IPS-11a (cell line): ENCODE measurements around the gene PTGFR.
A peak's percentile ranks its signal among the peaks of the same experiment; 100 is the strongest.

Experiments
- H3K4me3 ChIP-seq: one replicate; pipeline ENCODE4 v1.5.1; 2013; ENCODE audit warnings: low read depth, low read length, control low read depth

The PTGFR gene, protein sequence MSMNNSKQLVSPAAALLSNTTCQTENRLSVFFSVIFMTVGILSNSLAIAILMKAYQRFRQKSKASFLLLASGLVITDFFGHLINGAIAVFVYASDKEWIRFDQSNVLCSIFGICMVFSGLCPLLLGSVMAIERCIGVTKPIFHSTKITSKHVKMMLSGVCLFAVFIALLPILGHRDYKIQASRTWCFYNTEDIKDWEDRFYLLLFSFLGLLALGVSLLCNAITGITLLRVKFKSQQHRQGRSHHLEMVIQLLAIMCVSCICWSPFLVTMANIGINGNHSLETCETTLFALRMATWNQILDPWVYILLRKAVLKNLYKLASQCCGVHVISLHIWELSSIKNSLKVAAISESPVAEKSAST

DNA sequence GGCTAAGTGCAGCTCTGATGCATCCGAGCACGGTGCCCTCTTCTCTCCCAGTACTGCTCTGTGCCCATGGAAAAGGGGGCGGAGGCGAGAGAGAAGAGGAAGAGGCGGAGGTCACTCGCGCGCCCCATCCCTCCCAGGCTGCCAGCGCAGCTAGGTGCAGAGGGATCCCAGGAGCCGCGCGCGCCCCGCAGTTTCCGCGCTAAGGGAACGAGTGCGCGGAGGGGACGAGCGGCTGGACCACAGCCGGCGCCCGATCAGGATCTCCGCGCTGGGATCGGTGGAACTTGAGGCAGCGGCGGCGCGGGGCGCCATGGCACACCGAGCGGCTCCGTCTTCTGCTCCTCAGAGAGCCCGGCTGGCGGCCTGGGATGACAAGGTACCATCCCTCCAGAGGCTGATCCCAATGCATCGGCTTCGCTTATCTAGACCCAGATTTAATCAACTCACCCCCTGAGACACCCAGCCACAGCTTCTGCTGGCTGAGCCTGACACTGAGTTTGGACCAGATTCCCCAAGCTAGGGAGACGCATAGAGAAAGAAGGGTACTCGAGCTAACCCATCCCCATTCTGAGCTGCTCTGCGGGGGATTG, at the start of gene PTGFR:
TSS of gene PTGFR (plus strand) at position 114 of the 590 bp plus-strand sequence. CDS start 1,770 bp downstream, outside the sequence.
- H3K4me3 ChIP-seq: peak within 1 kb of the TSS; percentile 54

DNA sequence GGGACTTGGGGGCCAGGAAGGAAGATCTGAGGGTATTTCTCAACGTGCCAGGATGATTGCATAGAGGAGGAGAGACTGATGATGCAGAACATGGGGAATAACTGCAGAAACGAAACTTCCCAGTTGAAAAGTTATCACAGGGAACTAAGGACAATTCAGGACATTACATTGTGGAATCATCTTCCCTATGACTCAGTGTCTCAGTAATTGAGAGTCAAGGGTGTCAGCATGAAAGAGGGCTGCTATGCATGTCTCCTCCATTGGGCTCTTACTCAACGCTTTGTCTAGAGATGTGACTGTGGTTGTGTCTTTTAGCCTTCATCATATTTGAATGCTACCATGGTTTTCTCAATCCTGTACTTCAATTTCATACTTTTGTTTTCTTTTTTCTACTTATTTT, 48.9 kb upstream of the PTGFR start:
- H3K4me3 ChIP-seq: no peak overlapping the region

- no peak overlapping the region for H3K4me3 ChIP-seq
Observed at GRCh38 chr1:78447086-78447485, 43.7 kb upstream of the PTGFR start.

DNA sequence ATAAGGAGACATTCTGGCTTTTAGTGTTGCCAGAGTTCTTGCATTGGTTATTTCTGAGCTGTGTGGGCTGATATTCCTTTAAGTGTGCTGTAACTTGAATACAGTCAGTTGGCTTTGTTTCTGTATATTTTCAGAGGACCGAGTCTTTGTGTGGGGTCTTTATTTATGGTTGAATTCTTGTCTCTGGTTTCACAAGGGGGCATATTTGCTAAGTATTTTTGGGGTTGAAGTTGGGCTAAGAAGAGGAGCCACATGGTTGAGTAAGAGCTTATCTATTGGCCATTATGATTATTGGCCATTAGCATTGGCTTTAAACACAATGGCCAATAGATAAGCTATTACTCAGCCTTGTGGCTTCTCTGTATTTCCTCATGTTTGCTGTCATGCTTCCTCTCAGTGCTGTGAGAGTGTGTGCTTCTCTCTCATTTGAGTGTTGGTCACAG, 26.3 kb upstream of the PTGFR start:
- no peak overlapping the region for H3K4me3 ChIP-seq

- H3K4me3 ChIP-seq: no peak overlapping the region
Observed at GRCh38 chr1:78465143-78465542, 25.6 kb upstream of the PTGFR start.

GRCh38 chr1:78468521-78468920, 22.3 kb upstream of the PTGFR start:
- no peak overlapping the region for H3K4me3 ChIP-seq

GRCh38 chr1:78469576-78469975, 21.2 kb upstream of the PTGFR start:
- H3K4me3 ChIP-seq: no peak overlapping the region

DNA sequence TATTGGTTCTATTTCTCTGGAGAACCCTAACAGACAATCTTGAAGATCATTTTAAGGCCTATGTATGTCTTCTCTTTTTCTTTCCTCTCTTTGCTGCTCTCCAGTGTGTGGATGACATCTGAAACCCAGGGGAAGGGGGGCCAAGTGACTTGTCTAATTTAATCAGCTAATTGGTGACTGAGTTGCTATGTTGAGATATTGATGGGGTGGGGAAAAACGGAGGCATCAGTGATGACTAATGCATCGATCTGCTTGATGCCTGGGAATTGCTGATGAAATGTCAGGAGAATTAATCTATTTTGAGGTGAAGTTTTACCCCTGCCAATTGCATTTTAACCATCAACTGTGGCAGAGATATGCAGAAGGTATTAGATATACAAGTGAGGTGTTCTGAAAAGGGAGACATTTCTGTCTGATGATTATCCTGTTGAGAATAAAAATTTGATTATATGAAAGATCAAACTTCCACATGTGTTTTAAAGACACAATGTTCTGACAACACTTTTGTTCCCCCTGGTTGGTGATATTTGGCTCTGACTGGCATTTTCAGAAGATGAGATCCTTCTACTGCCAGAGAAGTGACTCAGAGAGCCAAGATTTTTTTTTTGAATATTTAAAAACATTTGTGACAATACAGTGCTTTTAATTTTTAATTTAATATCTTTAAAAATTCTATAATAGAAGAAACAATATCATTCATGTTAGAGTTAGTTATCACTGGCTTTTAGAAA, 18.7 kb upstream of the PTGFR start:
- no peak overlapping the region for H3K4me3 ChIP-seq

DNA sequence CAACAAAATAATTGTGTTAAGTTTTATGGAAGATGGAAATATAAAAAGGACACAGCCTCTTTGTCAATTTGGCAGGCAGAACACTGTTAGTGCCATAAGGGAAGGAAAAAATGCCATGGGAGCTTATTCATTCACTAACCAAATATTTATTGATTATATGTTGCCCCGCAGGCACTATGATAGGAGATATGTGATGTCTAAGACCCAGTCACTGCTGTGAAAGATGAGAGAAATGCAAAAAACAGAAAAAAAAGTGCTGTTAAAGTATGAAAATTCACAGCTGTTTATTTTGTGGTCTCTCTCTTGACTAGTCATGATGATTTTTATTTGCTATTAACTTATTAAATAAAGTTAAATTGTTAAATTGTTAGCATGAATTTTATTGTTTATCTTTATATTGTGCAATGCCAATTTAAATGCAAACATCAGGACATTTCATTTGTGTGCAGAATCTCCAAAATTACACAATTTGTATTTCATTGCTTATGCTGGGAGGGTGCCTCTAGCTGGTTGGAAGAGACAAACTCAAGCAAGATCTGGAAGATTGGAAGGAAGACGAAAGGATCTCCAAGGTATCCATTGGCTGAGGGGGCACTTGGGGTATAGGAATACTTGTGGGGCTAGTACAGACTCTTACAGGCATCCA, 17.8 kb upstream of the PTGFR start:
- no peak overlapping the region for H3K4me3 ChIP-seq

DNA sequence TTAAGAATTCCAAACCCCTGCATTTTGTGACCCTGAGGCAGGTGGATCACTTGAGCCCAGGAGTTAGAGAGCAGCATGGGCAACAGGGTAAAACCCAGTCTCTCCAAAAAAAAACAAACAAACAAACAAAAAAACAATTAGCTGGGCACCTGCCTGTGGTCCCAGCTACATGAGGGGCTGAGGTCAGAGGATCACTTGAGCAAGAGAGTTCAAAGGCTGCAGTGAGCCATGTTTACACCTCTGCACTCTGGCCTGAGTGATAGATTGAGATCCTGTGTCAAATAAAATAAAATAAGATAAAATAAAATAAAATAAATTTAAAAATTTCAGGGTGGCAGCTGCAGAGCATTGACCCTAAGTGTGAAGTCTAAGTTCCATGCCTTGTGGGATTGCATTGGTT, 16.7 kb upstream of the PTGFR start:
- no peak overlapping the region for H3K4me3 ChIP-seq

DNA sequence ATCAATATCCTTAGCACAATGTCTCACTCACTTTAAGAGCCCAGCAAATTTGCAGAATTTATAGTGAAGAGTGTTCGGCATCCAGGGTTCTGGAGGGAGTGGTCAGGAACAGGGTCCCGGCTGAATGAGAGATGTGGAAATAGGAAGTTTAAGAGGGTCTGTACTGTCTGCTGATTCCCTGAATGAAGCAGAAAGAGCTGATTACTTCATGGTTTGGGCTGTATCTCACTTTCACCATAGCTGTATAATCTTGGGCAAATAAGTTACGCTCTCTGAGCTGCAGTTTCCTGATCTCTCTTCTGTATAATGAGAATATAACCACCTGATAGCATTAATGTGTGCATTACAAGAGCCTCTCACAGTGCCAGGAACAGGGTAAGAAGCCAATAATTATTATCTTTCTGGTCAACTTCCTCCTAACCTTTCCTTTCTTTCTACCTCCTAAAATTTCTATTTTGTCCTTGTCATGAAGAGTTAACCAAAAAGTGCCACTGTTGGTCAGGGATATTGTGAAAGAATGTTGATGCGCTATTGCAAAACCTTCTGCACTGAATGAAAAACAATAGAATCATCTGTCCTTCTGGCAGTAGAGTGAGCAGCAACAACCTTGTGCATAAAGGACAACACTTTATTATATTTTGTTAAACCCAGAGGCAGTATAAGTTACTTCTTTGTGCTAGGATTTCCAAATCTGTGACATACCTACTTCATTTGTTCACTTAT, 14.7 kb upstream of the PTGFR start:
- H3K4me3 ChIP-seq: no peak overlapping the region

- no peak overlapping the region for H3K4me3 ChIP-seq
Observed at GRCh38 chr1:78483903-78484302, 6.9 kb upstream of the PTGFR start.

DNA sequence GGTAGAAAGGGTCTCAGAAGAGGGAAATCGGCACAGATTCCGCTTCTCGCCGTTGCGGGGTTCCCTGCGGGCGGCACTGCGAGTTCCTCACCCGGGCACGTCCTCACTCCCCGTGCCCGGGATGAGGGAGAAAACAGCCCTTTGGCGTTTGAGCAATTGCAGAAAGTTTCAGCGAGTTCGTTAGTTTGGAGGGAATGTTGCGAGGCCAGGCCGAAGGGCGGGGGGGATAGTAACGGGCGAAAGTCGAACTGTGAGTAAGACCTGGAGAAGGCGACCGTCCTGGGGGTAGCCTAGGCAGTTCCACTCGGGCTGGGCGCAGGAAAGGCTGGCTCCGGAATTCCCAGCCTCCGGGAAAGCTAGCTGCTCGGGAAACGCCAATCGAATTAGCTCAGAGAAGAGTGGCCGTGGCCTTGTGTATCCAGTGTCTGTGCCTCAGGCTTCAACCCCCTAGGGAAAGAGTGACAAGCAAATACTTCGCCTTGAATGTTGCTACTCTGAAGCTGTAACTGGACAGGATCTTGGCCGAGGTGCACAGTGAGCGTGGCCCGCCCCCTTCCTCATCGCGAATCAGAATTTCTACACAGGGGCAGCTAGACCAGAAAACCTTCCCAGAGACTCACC, 787 bp downstream of the PTGFR start:
- peak overlapping the region; percentile 54 for H3K4me3 ChIP-seq

DNA sequence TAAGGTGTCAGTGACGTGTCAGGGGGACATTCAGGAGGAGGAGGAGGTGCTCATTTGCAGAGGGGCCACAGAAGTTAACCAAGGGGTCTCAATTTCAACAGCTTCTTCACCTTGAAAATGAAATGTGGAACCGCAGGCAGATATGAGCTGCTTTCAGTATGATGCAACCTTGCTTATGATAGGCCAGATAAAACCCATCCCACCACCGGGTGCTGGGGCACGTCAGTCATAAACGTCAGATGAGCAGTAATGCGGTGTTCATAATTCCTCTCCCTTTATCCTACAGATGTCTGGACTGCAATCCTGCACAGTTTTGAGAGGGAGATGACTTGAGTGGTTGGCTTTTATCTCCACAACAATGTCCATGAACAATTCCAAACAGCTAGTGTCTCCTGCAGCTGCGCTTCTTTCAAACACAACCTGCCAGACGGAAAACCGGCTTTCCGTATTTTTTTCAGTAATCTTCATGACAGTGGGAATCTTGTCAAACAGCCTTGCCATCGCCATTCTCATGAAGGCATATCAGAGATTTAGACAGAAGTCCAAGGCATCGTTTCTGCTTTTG, 1.7 kb downstream of the PTGFR start:
- H3K4me3 ChIP-seq: no peak overlapping the region

- no peak overlapping the region for H3K4me3 ChIP-seq
Observed at GRCh38 chr1:78493451-78493850, 2.7 kb downstream of the PTGFR start.

- H3K4me3 ChIP-seq: no peak overlapping the region
Observed at GRCh38 chr1:78497201-78497600, 6.4 kb downstream of the PTGFR start.

DNA sequence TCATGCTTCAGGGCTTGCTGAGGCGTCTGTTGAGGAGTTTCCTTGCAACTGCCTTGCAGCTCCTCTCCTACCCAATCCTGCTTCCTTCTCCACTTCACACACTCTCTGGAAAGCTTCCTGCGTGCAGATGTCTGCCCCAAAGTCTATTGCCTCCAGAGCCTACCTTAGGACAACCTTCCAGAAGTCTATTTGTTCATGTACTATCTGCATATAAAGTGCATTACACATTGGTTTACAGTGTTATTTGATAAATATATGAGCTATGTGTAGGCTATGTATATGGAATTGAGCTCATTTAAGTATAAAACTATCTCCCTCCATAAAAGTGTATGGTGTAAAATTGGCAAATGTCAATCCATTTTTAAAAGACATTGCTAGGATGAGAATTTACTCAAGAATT, 9.8 kb downstream of the PTGFR start:
- H3K4me3 ChIP-seq: no peak overlapping the region

GRCh38 chr1:78501203-78501602, 10.4 kb downstream of the PTGFR start:
- no peak overlapping the region for H3K4me3 ChIP-seq

GRCh38 chr1:78511334-78511733, 20.6 kb downstream of the PTGFR start:
- no peak overlapping the region for H3K4me3 ChIP-seq

GRCh38 chr1:78516716-78517115, 25.9 kb downstream of the PTGFR start:
- no peak overlapping the region for H3K4me3 ChIP-seq
